Activated naive CD8-positive, alpha-beta T cell treated with anti-CD3 and anti-CD28 coated beads for 36 hours (primary cell): ENCODE measurements around the gene NGEF. TPM values are rescaled to one million over a fixed set of nuclear protein-coding genes. Genes with fewer than 3 reads are reported as not detected.
"Not testable (repeated sequence)": the region's sequence is repeated elsewhere in the genome, so short reads cannot be mapped to it uniquely, and the experiment has no call there.

ENCODE experiments used
- DNase-seq: peaks from one replicate; pipeline ENCODE4 v3.0.0; 2021
- H3K27ac Mint-ChIP-seq: one replicate; pipeline ENCODE4 v1.8.0; 2022; ENCODE audit warnings: mild to moderate bottlenecking, moderate library complexity, mixed read lengths
- H3K27me3 Mint-ChIP-seq: one replicate; pipeline ENCODE4 v1.8.0; 2022; ENCODE audit warnings: mild to moderate bottlenecking, mixed read lengths
- H3K36me3 Mint-ChIP-seq: one replicate; pipeline ENCODE4 v1.8.0; 2021; ENCODE audit warnings: mild to moderate bottlenecking, mixed read lengths
- H3K4me1 Mint-ChIP-seq: one replicate; pipeline ENCODE4 v1.8.0; 2021; ENCODE audit warnings: mixed read lengths
- H3K4me3 Mint-ChIP-seq: one replicate; pipeline ENCODE4 v1.8.0; 2022; ENCODE audit warnings: mild to moderate bottlenecking, moderate library complexity, mixed read lengths
- H3K9me3 Mint-ChIP-seq: one replicate; pipeline ENCODE4 v1.8.0; 2022; ENCODE audit warnings: mixed read lengths
- total RNA-seq, 2 experiments: library from RNA; stranded (reverse); gene quantifications; one replicate each; pipeline ENCODE4 v1.2.3, GENCODE V29; 2021

Gene NGEF
- total RNA-seq, 2 experiments from 2014 or later, result not detected

GRCh38 chr2:232852676-232853075 is 160.4 kb downstream of the NGEF start:
- H3K27ac Mint-ChIP-seq, result no peak overlapping the region
- no peak overlapping the region for H3K4me3 Mint-ChIP-seq
- no peak for DNase-seq
- peaks cover 13% of the 10 kb centered on the region for H3K36me3 Mint-ChIP-seq
- no peaks in the 10 kb centered on the region for H3K27me3 Mint-ChIP-seq
- H3K9me3 Mint-ChIP-seq, result no peaks in the 10 kb centered on the region
- H3K4me1 Mint-ChIP-seq, result peaks cover 2% of the 10 kb centered on the region

- H3K9me3 Mint-ChIP-seq, result not testable (repeated sequence)
These were observed 161.0 kb downstream of the NGEF start for GRCh38 chr2:232852081-232852480.

GRCh38 chr2:232850039-232850438 is 163.0 kb downstream of the NGEF start:
- Mint-ChIP-seq H3K4me3 (no peak overlapping the region), H3K4me1 (peaks cover 2% of the 10 kb centered on the region), H3K36me3 (peaks cover 8% of the 10 kb centered on the region), H3K9me3 (no peaks in the 10 kb centered on the region), H3K27me3 (no peaks in the 10 kb centered on the region), H3K27ac (no peak overlapping the region)
- DNase-seq, result no peak

More at GRCh38 chr2:232852081-232852480, 161.0 kb downstream of the NGEF start:
- H3K4me3 Mint-ChIP-seq, H3K27ac Mint-ChIP-seq, DNase-seq, H3K4me1 Mint-ChIP-seq, H3K27me3 Mint-ChIP-seq: not testable (repeated sequence)
- H3K36me3 Mint-ChIP-seq, result peaks cover 12% of the 10 kb centered on the region

GRCh38 chr2:232846055-232846454 is 167.0 kb downstream of the NGEF start:
- Mint-ChIP-seq H3K4me3 (no peak overlapping the region), H3K27me3 (no peaks in the 10 kb centered on the region), H3K27ac (no peak overlapping the region), H3K4me1 (no peaks in the 10 kb centered on the region), H3K9me3 (no peaks in the 10 kb centered on the region), H3K36me3 (peaks cover 11% of the 10 kb centered on the region)
- no peak for DNase-seq

- H3K27ac Mint-ChIP-seq, result no peak overlapping the region
- peaks cover 11% of the 10 kb centered on the region for H3K4me1 Mint-ChIP-seq
- no peaks in the 10 kb centered on the region for H3K27me3 Mint-ChIP-seq
- DNase-seq, result no peak
- no peaks in the 10 kb centered on the region for H3K9me3 Mint-ChIP-seq
- H3K36me3 Mint-ChIP-seq, result peaks cover 16% of the 10 kb centered on the region
- no peak overlapping the region for H3K4me3 Mint-ChIP-seq
These were observed 169.2 kb downstream of the NGEF start for GRCh38 chr2:232843834-232844233.

GRCh38 chr2:232842689-232843088 is 170.4 kb downstream of the NGEF start:
- Mint-ChIP-seq H3K27me3 (no peaks in the 10 kb centered on the region), H3K36me3 (peaks cover 18% of the 10 kb centered on the region), H3K27ac (no peak overlapping the region), H3K9me3 (no peaks in the 10 kb centered on the region), H3K4me1 (peaks cover 23% of the 10 kb centered on the region), H3K4me3 (no peak overlapping the region)
- DNase-seq, result no peak

GRCh38 chr2:232839411-232840079 is 173.5 kb downstream of the NGEF start:
- H3K9me3 Mint-ChIP-seq, result no peaks in the 10 kb centered on the region
- peaks cover 24% of the 10 kb centered on the region for H3K4me1 Mint-ChIP-seq
- peak overlapping the region; percentile 21 for H3K27ac Mint-ChIP-seq
- no peak for DNase-seq
- no peak overlapping the region for H3K4me3 Mint-ChIP-seq
- peaks cover 25% of the 10 kb centered on the region for H3K36me3 Mint-ChIP-seq
- H3K27me3 Mint-ChIP-seq, result no peaks in the 10 kb centered on the region

- peak; percentile 61 for DNase-seq
- Mint-ChIP-seq H3K27me3 (no peaks in the 10 kb centered on the region), H3K27ac (peak overlapping the region; percentile 82), H3K4me1 (peaks cover 24% of the 10 kb centered on the region), H3K36me3 (peaks cover 28% of the 10 kb centered on the region), H3K9me3 (no peaks in the 10 kb centered on the region), H3K4me3 (peak overlapping the region; percentile 18)
These were observed 174.6 kb downstream of the NGEF start for GRCh38 chr2:232838406-232838874.

GRCh38 chr2:232836934-232837333 is 176.1 kb downstream of the NGEF start:
- Mint-ChIP-seq H3K9me3 (no peaks in the 10 kb centered on the region), H3K4me3 (no peak overlapping the region), H3K4me1 (peaks cover 24% of the 10 kb centered on the region), H3K27me3 (no peaks in the 10 kb centered on the region), H3K36me3 (peaks cover 30% of the 10 kb centered on the region), H3K27ac (peak overlapping the region; percentile 27)
- no peak for DNase-seq

GRCh38 chr2:232835687-232836208 is 177.3 kb downstream of the NGEF start:
- DNase-seq, result no peak
- no peaks in the 10 kb centered on the region for H3K27me3 Mint-ChIP-seq
- peaks cover 27% of the 10 kb centered on the region for H3K36me3 Mint-ChIP-seq
- H3K4me3 Mint-ChIP-seq, result no peak overlapping the region
- no peak overlapping the region for H3K27ac Mint-ChIP-seq
- peaks cover 24% of the 10 kb centered on the region for H3K4me1 Mint-ChIP-seq
- H3K9me3 Mint-ChIP-seq, result no peaks in the 10 kb centered on the region

GRCh38 chr2:232833830-232834229 is 179.2 kb downstream of the NGEF start:
- no peak overlapping the region for H3K27ac Mint-ChIP-seq
- H3K4me1 Mint-ChIP-seq, result peaks cover 13% of the 10 kb centered on the region

GRCh38 chr2:232831496-232831895 is 181.6 kb downstream of the NGEF start:
- no peaks in the 10 kb centered on the region for H3K9me3 Mint-ChIP-seq
- H3K27me3 Mint-ChIP-seq, result no peaks in the 10 kb centered on the region
- no peak overlapping the region for H3K27ac Mint-ChIP-seq
- peaks cover 20% of the 10 kb centered on the region for H3K36me3 Mint-ChIP-seq
- H3K4me3 Mint-ChIP-seq, result no peak overlapping the region
- H3K4me1 Mint-ChIP-seq, result no peaks in the 10 kb centered on the region
- no peak for DNase-seq

More at GRCh38 chr2:232833830-232834229, 179.2 kb downstream of the NGEF start:
- H3K27me3 Mint-ChIP-seq, result no peaks in the 10 kb centered on the region
- no peaks in the 10 kb centered on the region for H3K9me3 Mint-ChIP-seq
- H3K4me3 Mint-ChIP-seq, result no peak overlapping the region
- DNase-seq, result no peak
- H3K36me3 Mint-ChIP-seq, result peaks cover 16% of the 10 kb centered on the region

- DNase-seq, result no peak
- peaks cover 30% of the 10 kb centered on the region for H3K36me3 Mint-ChIP-seq
- peaks cover 3% of the 10 kb centered on the region for H3K9me3 Mint-ChIP-seq
These were observed 183.1 kb downstream of the NGEF start for GRCh38 chr2:232829988-232830387.

More at GRCh38 chr2:232829988-232830387, 183.1 kb downstream of the NGEF start:
- no peaks in the 10 kb centered on the region for H3K27me3 Mint-ChIP-seq
- H3K4me3 Mint-ChIP-seq, result no peak overlapping the region
- no peaks in the 10 kb centered on the region for H3K4me1 Mint-ChIP-seq
- H3K27ac Mint-ChIP-seq, result no peak overlapping the region
